ENCODE data around the gene CDH26.

DNA sequence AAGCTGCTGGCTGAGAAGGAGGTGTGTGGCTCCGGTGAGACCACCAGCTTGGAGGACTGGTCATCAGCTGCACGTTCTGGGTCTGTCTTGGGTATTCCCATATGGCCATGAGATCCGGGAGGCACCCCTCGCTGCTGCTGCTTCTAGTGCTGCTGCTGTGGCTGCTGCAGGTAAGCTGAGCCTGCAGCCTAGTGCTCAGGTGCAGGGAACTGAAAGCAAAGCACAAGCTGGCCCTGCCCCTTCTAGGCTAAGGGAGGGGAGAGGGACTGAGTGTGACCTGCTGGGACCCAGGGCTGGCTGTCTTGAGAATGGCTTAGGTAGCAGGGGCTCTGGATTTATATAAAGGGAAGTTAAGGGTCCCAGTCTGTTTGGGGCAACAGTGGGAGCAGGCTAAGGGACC is 403 bp downstream of the CDH26 start:
- TF ChIP-seq EZH2 (IDR thresholded peaks at IDR 0.05; ENCODE audit: borderline replicate concordance, low read length): no peak
- TF ChIP-seq, protein P1, sequence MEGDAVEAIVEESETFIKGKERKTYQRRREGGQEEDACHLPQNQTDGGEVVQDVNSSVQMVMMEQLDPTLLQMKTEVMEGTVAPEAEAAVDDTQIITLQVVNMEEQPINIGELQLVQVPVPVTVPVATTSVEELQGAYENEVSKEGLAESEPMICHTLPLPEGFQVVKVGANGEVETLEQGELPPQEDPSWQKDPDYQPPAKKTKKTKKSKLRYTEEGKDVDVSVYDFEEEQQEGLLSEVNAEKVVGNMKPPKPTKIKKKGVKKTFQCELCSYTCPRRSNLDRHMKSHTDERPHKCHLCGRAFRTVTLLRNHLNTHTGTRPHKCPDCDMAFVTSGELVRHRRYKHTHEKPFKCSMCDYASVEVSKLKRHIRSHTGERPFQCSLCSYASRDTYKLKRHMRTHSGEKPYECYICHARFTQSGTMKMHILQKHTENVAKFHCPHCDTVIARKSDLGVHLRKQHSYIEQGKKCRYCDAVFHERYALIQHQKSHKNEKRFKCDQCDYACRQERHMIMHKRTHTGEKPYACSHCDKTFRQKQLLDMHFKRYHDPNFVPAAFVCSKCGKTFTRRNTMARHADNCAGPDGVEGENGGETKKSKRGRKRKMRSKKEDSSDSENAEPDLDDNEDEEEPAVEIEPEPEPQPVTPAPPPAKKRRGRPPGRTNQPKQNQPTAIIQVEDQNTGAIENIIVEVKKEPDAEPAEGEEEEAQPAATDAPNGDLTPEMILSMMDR (conservative IDR thresholded peaks at IDR 0.05 in 1 of 2, IDR thresholded peaks at IDR 0.05 in 1 of 2; ENCODE audit: extremely low read depth in 1 of 2, insufficient read depth in 1 of 2, low read depth in 1 of 2, low read length in 2 of 2): no peak

Measured in mammary epithelial cell (primary cell).